ENCODE measurements around the gene RAP1B. TPM values are rescaled to one million over a fixed set of nuclear protein-coding genes. Genes with fewer than 3 reads are reported as not detected.

The RAP1B gene
- total and polyA plus RNA-seq, 3 donors from 2014 or later = 133 to 200 (median 190) TPM

GRCh38 chr12:68665016-68665569 lies 54.4 kb downstream of the RAP1B start:
- WGBS, 2 donors = 63 to 71% methylated on average over 3 of the region's 3 CpGs
- H3K9me3 ChIP-seq = no peaks in the 10 kb centered on the region
- H3K4me1 ChIP-seq = no peaks in the 10 kb centered on the region
- H3K36me3 ChIP-seq (ENCODE audit: low read depth, missing control alignments) = no peaks in the 10 kb centered on the region
- H3K27ac ChIP-seq = no peak overlapping the region
- intact Hi-C loops (cut with DNase I; ENCODE audit: low total_unique reads) = no loop called here
- no peaks in the 10 kb centered on the region for H3K27me3 ChIP-seq
- no peak overlapping the region for H3K4me3 ChIP-seq
- DNase-seq = no peak
- no peak for TF ChIP-seq CTCF (IDR thresholded peaks at IDR 0.05)
- no peak for TF ChIP-seq POLR2A (IDR thresholded peaks at IDR 0.05)

- H3K27me3 ChIP-seq = no peaks in the 10 kb centered on the region
- no peak overlapping the region for H3K27ac ChIP-seq
- TF ChIP-seq POLR2A (IDR thresholded peaks at IDR 0.05) = no peak
- TF ChIP-seq CTCF (IDR thresholded peaks at IDR 0.05) = no peak
- no peaks in the 10 kb centered on the region for H3K36me3 ChIP-seq (ENCODE audit: low read depth, missing control alignments)
- WGBS, 2 donors = 78 to 88% methylated on average over 1 of the region's 1 CpG
- no peak for DNase-seq
- H3K9me3 ChIP-seq = no peaks in the 10 kb centered on the region
- intact Hi-C loops (cut with DNase I; ENCODE audit: low total_unique reads) = no loop called here
- no peaks in the 10 kb centered on the region for H3K4me1 ChIP-seq
- H3K4me3 ChIP-seq = no peak overlapping the region
Measured at GRCh38 chr12:68667291-68667690, 56.6 kb downstream of the RAP1B start.

GRCh38 chr12:68667896-68668295 lies 57.2 kb downstream of the RAP1B start:
- 47 to 63% methylated on average over 1 of the region's 1 CpG for WGBS, 2 donors
- no peak for TF ChIP-seq CTCF (IDR thresholded peaks at IDR 0.05)
- TF ChIP-seq POLR2A (IDR thresholded peaks at IDR 0.05) = no peak

GRCh38 chr12:68671179-68671578 lies 60.5 kb downstream of the RAP1B start:
- Histone ChIP-seq H3K36me3 (ENCODE audit: low read depth, missing control alignments) (no peaks in the 10 kb centered on the region), H3K27ac (no peak overlapping the region), H3K9me3 (no peaks in the 10 kb centered on the region), H3K4me3 (no peak overlapping the region), H3K27me3 (no peaks in the 10 kb centered on the region), H3K4me1 (no peaks in the 10 kb centered on the region)
- TF ChIP-seq POLR2A (IDR thresholded peaks at IDR 0.05) (no peak), CTCF (IDR thresholded peaks at IDR 0.05) (no peak)
- no peak for DNase-seq
- intact Hi-C loops (cut with DNase I; ENCODE audit: low total_unique reads) = no loop called here
- WGBS, 2 donors = 78 to 81% methylated on average over 4 of the region's 4 CpGs

More at GRCh38 chr12:68667896-68668295, 57.2 kb downstream of the RAP1B start:
- Histone ChIP-seq H3K4me3 (no peak overlapping the region), H3K36me3 (ENCODE audit: low read depth, missing control alignments) (no peaks in the 10 kb centered on the region), H3K27ac (no peak overlapping the region), H3K4me1 (no peaks in the 10 kb centered on the region), H3K9me3 (no peaks in the 10 kb centered on the region), H3K27me3 (no peaks in the 10 kb centered on the region)
- intact Hi-C loops (cut with DNase I; ENCODE audit: low total_unique reads) = no loop called here
- DNase-seq = no peak

GRCh38 chr12:68673788-68674187 lies 63.1 kb downstream of the RAP1B start:
- no peak for DNase-seq
- H3K4me1 ChIP-seq = no peaks in the 10 kb centered on the region
- no peaks in the 10 kb centered on the region for H3K9me3 ChIP-seq
- TF ChIP-seq CTCF (IDR thresholded peaks at IDR 0.05) = no peak
- no peak for TF ChIP-seq POLR2A (IDR thresholded peaks at IDR 0.05)
- 91 to 95% methylated on average over 4 of the region's 4 CpGs for WGBS, 2 donors
- intact Hi-C loops (cut with DNase I; ENCODE audit: low total_unique reads) = no loop called here
- H3K27ac ChIP-seq = no peak overlapping the region
- H3K27me3 ChIP-seq = no peaks in the 10 kb centered on the region
- no peaks in the 10 kb centered on the region for H3K36me3 ChIP-seq (ENCODE audit: low read depth, missing control alignments)
- H3K4me3 ChIP-seq = no peak overlapping the region
